Measurements from ENCODE around the gene LMBR1. TPM values are rescaled to one million over a fixed set of nuclear protein-coding genes. Genes with fewer than 3 reads are reported as not detected.
A peak's percentile ranks its signal among the peaks of the same experiment; 100 is the strongest.
"Not testable (repeated sequence)": the region's sequence is repeated elsewhere in the genome, so short reads cannot be mapped to it uniquely, and the experiment has no call there.

LMBR1 gene, protein sequence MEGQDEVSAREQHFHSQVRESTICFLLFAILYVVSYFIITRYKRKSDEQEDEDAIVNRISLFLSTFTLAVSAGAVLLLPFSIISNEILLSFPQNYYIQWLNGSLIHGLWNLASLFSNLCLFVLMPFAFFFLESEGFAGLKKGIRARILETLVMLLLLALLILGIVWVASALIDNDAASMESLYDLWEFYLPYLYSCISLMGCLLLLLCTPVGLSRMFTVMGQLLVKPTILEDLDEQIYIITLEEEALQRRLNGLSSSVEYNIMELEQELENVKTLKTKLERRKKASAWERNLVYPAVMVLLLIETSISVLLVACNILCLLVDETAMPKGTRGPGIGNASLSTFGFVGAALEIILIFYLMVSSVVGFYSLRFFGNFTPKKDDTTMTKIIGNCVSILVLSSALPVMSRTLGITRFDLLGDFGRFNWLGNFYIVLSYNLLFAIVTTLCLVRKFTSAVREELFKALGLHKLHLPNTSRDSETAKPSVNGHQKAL
- total RNA-seq: 207 TPM

DNA sequence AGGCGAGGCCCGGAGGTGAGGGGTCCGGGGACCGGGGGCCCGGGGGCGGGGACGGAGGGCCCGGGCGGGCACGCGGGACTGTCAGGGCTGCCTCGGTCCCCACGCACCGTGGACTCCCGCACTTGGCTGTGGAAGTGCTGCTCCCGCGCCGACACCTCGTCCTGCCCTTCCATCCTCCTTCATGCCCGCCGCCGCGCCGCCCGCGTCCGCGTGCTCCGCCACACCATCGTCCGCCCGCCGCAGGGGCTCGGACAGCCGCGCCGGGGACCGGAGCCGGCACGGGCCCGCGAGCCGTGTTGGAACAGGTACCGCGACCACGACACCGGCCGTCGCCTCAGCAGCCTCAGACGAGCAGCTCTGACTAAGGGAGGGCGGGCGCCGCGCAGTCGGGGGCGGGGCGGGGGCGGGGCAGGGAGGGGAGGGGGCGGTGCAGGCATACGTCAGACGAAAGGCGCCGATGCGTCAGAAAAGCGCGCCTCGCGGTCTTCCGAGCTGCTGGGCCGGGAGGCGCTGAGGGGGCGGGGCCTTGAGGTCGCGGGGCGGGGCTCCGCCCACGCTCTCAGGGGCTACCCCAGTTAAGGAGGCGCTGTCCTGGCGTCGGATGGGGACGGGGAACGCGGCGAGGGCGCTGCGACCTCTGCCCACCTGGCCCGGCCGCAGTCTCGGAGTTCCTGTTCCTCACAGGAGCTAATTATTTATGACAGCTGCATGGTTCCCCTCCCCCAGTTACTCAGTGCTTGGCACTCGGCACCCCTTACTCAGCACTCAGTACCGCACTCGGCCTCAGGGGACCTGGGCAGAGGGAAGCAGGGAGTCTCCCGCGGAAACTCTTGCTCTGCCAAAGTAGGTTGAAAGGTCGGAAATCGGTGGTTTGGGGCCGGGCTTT, at the start of gene LMBR1:
Gene LMBR1 (minus strand): TSS at position 363 of the 886 bp plus-strand sequence. CDS start 190 bp downstream, at position 173.
- peak; percentile 97 for DNase-seq (ENCODE audit: low spot score in 2 of 2)
- no peak for FAIRE-seq

DNA sequence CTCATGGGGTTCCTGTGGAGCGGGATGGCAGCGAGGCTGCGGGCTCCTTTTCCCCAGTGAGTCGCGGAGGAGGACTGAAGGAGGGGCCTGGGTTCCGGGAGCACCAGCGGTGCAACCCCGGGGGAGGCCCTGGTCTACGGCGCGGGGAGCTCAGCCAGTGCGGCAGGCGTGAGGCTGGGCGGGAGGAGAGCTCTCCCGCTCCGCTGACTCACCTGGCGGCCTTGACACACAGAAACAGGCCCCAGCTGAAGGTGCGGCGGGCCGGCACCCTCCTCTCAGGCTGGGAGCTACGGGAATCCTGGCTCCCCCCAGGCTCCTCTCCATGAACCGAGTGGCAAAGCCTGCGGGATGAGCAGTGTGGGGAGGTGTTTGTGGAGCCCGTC, 49.7 kb upstream of the LMBR1 start:
- FAIRE-seq (no peak), DNase-seq (ENCODE audit: low spot score in 2 of 2) (no peak)

DNA sequence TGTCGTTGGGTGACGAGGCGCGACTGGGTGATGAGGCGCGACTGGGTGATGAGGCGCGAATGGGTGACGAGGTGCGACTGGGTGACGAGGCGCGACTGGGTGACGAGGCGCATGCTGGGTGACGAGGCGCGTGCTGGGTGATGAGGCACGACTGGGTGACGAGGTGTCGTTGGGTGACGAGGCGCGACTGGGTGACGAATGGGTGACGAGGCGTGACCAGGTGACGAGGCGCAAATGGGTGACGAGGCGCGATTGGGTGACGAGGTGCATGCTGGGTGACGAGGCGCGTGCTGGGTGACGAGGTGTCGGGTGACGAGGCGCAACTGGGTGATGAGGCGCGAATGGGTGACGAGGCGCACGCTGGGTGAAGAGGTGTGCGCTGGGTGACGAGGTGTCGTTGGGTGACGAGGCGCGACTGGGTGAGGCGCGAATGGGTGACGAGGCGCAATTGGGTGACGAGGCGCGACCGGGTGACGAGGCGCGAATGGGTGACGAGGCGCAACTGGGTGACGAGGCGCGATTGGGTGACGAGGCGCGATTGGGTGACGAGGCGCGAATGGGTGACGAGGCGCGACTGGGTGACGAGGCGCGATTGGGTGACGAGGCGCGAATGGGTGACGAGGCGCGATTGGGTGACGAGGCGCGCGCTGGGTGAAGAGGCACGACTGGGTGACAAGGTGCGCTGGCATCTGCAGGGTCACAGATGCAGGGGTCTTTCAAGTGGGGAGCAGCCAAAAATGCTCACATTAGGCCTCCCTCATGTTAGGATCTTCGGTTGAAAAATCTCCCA, 48.6 kb upstream of the LMBR1 start:
- FAIRE-seq: no peak
- no peak for DNase-seq (ENCODE audit: low spot score in 2 of 2)

DNA sequence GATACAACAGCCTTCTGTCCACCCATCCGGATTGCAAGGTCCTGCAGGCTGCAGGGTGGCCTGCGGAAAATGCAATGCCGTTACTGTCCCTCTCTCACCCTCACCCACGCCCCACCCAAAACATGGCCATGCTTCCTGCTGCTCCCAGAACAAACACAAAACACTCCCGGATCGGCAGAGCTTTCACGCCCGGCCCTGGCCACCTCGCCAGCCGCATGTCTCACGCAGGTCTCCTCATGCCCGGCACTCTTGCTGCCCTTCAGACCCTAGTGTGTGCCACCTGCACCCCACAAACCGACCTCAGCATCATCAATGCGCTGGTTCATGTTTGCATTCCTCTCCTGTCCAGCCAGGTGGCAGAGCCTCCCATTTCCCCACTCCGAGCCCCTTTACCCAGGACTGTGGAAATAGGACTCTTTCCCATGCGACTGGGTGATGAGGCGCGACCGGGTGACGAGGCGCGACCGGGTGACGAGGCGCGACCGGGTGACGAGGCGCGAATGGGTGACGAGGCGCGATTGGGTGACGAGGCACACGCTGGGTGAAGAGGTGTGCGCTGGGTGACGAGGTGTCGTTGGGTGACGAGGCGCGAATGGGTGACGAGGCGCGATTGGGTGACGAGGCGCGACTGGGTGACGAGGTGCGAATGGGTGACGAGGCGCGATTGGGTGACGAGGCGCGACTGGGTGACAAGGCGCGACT, 47.6 kb upstream of the LMBR1 start:
- FAIRE-seq (no peak), DNase-seq (ENCODE audit: low spot score in 2 of 2) (no peak)

DNA sequence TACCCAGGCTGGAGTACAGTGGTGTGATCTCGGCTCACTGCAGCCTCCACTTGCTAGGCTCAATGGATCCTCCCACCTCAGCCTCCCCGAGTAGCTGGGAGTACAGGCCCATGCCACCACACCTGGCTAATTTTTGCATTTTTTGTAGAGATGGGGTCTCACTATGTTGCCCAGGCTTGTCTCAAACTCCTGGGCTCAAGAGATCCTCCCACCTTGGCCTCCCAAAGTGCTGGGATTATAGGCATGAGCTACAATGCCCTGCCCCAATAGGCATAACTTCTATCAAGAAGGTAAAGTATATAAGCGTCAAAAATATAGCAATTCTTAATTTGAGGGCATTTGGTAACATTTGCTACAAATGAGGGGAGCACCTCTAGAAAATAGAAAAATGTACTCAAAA, 43.8 kb upstream of the LMBR1 start:
- not testable (repeated sequence) for DNase-seq (ENCODE audit: low spot score in 2 of 2); FAIRE-seq

DNA sequence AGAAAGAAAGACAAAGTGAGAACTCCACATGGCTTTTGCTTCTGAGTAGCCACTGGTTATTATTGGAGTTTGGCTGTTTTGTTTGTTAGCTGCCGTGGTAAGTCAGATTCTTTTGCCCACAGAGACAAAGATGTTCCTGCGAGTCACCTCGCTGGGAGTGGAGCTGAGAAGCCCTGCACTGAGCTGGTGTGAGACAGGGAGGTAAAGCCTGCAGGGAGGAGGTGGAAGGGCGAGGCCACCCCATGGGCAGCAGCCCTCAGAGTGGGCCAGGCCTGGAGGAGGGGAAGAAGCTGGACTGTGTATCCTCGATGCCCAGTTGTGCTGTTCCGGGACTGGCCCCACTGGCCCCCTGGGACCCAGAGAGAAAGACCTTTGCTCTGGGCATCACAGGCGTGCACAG, 42.3 kb upstream of the LMBR1 start:
- DNase-seq (ENCODE audit: low spot score in 2 of 2) (no peak), FAIRE-seq (no peak)

DNA sequence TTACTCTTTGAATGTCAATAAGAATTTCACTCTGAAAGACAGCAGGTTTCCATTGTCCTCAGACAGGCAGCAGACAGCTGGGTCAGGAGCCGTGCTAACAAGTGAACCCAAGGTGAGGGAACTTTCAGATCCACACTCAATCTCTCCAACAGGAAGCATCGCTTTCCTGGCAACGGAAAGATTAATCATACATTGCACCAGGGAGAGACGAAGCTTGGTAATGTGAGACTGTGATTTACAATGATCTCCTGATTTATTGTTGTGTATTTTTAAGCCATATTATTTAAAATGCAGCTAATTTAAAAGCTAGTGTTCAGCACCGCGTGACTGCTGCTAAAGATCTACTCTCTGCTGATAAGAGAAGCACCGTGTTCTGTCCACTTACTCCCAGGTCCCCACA, 39.0 kb upstream of the LMBR1 start:
- DNase-seq (ENCODE audit: low spot score in 2 of 2): no peak
- FAIRE-seq: no peak

DNA sequence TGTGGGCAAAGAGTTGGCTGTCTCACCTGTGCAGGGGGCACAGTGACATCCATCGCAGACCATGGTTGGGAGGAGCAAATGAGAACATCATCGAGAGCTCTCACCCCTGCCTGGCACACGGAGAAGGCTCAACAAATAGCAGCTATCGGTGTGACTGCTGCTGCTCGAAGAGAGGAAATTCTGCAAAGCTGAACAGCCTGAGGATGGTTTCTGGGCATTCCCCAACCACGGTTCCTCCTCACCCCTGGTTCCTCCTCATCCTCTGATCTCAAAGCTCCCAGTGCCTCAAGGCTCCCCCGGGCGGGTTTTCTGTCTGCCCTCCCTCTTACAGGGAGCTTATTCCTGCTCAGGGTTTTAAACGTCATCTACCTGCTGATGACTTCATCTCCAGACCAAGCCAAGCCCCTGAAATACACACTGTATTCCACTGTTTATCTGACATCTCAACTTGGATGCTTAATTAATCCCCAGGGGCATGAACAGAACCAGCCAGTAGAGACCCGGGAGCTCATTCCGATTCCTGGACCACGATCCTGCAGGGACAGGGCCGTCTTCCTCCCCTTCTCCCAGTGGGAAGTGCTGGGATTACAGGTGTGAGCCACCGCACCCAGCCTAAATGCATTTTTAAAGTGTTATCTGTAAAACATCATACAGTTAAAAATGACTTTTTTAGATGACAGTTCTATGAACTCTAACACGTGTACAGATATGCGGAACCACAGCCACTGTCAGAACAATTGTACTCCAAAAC, 37.0 kb upstream of the LMBR1 start:
- FAIRE-seq: no peak
- no peak for DNase-seq (ENCODE audit: low spot score in 2 of 2)

DNA sequence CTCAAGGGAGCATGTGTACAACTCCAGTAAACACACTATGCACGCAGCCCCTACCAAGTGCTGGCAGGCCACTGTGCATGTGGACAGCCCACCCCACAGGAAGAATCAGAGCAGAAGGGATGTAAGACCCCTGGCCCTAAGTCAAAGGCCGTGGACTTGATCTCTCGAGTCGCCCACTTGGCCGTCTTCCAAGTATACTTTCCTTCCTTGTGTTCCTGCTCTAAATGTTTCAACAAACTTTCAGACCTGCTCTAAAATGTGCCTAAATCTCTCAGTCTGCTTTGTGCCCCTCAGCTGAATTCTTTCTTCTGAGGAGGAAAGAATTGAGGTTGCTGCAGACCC, 35.4 kb upstream of the LMBR1 start:
- DNase-seq (ENCODE audit: low spot score in 2 of 2): no peak
- no peak for FAIRE-seq

DNA sequence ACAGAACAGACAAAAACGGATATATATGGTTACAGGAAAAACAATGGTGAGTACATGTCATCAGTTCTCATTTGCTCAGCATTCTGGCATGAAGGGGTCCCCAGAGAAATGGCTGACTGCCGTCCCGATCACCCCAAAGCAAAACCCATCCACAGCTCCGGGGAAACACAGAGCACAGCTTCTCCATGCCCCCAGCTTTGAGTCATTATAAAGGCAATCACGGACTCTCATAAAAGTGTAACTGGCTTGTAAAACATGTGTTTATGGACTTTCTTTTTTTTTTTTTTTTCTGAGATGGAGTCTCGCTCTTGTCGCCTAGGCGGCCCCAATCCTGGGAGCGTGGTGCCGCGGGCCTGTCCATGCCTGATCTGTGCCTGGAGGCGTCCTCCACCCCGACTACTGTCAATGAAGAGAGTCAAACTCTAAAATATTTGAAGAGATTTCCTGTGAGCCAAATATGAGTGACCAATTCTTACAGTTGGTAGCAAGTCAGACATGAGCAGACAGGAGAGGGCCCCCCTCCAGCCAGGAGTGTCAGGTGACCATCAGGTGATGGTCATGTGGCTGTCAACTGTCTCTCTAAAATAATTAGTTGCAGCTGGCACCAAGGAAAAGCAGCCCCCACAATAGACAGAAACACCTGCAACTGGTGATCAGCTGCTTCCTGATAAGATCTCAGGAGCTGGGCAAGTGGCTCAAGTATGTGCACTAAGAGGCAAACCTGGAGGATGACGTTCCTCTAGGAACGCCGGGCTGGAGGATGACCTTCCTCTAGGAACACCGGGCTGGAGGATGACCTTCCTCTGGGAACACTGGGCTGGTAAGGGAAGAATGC, 34.8 kb upstream of the LMBR1 start:
- FAIRE-seq: no peak
- DNase-seq (ENCODE audit: low spot score in 2 of 2): no peak

DNA sequence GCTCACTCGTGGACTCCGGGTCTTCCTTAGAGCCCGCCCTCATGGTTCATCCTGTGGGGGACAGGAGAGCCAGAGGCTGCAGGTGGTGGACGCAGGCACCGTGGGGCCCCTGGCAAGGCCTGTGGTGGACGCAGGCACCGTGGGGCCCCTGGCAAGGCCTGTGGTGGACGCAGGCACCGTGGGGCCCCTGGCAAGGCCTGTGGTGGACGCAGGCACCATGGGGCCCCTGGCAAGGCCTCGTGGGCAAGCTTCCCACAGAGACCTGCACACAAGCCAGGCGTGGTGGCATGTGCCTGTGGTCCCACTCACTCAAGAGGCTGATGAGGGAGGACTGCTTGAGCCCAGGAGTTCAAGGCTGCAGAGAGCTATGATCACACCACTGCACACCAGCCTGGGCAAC, 32.8 kb upstream of the LMBR1 start:
- FAIRE-seq; DNase-seq (ENCODE audit: low spot score in 2 of 2): not testable (repeated sequence)

DNA sequence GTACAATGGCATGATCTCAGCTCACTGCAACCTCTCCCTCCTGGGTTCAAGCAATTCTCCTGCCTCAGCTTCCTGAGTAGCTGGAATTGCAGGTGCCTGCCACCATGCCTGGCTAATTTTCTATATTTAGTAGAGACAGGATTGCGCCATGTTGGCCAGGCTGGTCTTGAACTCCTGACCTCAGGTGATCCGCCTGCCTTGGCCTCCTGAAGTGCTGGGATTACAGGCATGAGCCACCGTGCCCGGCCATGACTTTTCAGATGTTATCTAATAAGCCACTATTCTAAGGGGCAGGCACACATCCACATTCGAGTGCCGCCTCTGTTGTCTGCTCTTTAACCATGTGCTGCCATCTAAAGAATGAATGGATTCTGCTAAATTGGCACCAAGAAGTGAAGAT, 29.3 kb upstream of the LMBR1 start:
- DNase-seq (ENCODE audit: low spot score in 2 of 2); FAIRE-seq: not testable (repeated sequence)

DNA sequence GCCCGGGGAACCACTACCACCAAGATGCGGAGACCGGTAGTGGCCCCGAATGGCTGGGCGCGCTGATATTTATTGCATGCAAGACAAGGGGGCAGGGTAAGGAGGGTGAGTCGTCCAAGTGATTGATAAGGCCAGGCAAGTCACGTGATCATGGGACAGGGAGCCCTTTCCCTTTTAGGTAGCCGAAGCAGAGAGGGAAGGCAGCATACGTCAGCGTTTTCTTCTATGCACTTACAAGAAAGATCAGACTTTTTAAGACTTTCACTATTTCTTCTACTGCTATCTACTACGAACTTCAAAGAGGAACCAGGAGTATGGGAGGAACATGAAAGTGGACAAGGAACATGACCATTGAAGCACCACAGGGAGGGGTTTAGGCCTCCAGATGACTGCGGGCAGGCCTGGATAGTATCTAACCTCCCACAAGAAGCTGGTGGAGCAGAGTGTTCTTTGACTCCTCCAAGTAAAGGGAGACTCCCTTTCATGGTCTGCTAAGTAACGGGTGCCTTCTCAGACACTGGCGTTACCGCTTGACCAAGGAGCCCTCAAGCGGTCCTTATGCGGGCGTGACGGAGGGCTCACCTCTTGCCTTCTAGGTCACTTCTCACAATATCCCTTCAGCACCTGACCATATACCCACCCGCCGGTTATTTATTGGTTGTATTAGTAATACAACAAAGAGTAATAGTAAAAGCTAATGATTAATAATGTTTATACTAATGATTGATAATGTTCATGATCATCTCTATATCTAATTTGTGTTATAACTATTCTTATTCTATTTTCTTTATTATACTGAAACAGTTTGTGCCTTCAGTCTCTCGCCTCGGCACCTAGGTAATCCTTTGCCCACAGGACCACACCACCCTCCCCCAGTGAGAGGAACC, 27.7 kb upstream of the LMBR1 start:
- DNase-seq (ENCODE audit: low spot score in 2 of 2); FAIRE-seq: not testable (repeated sequence)

DNA sequence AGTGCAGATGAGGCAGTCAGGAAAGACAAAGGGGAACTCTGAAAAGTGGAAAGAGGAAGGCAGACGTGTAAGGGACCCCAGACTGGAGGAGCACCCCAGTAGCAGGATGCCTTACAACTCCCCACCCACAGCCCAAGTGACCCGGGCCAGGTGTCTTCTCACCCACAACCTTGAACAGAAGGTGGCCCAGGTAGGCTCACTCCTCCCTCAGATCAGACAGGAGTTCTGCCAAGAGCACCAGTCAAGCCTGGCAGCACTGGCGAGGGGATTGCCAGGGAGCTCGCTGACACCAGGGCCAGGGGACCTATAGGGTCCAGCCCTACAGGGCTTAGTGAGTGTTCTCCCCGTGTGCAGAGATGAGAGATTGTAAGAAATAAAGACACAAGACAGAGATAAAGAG, 27.1 kb upstream of the LMBR1 start:
- FAIRE-seq: no peak
- DNase-seq (ENCODE audit: low spot score in 2 of 2): no peak

DNA sequence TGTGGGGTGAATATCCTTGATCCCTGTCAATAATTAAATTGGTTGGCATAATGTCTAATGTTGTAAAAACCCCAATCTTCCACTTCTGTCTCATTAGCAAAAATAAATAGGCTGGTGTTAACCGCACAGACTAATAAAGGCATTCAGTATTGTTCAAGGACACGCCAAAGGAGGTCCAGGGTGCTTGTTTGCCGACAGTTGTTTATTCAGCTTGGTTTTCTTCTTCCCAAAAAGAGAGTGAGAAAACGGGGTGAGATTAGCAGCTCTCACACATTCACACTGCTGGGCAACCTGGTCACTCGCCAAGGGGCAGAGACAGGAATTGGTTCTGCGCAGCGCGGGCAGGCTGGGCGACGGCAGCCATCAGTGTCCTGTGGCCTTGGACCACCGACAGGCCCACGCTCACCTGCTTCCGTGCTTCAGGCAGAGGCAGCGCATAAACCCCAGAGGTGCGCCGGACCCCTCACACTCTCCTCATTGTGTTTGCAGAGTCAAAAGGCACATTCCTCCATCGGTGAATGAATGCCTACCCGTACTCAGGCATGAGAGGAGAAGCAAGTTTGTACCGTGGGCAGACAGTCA, 26.2 kb upstream of the LMBR1 start:
- FAIRE-seq: no peak

DNA sequence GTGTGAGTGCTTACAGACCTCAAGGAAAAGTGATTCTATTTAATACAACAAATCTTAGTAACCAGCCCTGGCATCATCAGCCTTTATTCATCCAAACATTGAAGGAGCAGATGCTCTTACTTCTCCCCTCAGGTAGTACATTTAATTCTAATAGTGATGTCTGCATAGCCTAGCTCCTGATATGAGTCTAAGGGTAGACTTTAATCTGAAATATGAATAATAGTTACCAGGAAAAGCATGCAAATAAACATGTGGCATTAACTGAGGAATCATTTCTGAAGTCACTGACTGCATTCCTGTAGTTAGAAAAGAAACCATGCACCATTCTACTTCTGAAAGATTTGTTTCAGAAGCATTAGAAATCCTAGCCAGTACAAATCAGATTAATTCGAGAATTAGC, 25.7 kb upstream of the LMBR1 start:
- FAIRE-seq (no peak), DNase-seq (ENCODE audit: low spot score in 2 of 2) (no peak)

More for the DNA sequence above, 26.2 kb upstream of the LMBR1 start:
- no peak for DNase-seq (ENCODE audit: low spot score in 2 of 2)
